GM12874 (cell line): Measurements from ENCODE around the gene TMCC2.

Experiments used
- TF ChIP-seq, protein P1 (sequence below): IDR thresholded peaks from 2 replicates; pipeline ENCODE4 v1.5.1; 2011; ENCODE audit warnings: low read depth, mild to moderate bottlenecking, control low read depth, low read length, moderate library complexity; ENCODE audit not compliant: insufficient read depth

The TMCC2 gene

DNA sequence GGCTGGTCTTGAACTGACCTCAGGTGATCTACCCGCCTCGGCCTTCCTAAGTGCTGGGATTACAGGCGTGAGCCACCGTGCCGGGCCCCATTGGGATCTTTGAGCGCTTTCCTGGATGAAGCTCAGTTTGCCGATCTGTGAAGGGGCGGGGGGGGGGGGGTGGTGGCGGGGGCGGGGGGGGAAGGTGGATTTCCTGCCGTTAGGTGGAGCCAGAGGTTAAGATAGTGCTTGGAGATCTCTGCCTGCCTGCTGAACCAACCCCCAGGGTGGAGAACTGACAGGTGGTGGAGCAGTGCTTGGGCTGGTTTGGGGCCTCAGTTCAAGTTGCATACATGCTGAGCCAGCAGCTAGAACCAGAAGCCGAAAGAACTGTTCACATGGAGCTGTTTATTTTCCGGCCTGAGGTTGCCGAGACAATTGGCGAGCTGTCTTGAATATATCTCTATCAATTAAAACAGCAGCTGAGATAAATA is 1.7 kb downstream of the TMCC2 start:
- TF ChIP-seq, protein P1, sequence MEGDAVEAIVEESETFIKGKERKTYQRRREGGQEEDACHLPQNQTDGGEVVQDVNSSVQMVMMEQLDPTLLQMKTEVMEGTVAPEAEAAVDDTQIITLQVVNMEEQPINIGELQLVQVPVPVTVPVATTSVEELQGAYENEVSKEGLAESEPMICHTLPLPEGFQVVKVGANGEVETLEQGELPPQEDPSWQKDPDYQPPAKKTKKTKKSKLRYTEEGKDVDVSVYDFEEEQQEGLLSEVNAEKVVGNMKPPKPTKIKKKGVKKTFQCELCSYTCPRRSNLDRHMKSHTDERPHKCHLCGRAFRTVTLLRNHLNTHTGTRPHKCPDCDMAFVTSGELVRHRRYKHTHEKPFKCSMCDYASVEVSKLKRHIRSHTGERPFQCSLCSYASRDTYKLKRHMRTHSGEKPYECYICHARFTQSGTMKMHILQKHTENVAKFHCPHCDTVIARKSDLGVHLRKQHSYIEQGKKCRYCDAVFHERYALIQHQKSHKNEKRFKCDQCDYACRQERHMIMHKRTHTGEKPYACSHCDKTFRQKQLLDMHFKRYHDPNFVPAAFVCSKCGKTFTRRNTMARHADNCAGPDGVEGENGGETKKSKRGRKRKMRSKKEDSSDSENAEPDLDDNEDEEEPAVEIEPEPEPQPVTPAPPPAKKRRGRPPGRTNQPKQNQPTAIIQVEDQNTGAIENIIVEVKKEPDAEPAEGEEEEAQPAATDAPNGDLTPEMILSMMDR = peak; percentile 43; the same call in 1 of the 2 replicates

DNA sequence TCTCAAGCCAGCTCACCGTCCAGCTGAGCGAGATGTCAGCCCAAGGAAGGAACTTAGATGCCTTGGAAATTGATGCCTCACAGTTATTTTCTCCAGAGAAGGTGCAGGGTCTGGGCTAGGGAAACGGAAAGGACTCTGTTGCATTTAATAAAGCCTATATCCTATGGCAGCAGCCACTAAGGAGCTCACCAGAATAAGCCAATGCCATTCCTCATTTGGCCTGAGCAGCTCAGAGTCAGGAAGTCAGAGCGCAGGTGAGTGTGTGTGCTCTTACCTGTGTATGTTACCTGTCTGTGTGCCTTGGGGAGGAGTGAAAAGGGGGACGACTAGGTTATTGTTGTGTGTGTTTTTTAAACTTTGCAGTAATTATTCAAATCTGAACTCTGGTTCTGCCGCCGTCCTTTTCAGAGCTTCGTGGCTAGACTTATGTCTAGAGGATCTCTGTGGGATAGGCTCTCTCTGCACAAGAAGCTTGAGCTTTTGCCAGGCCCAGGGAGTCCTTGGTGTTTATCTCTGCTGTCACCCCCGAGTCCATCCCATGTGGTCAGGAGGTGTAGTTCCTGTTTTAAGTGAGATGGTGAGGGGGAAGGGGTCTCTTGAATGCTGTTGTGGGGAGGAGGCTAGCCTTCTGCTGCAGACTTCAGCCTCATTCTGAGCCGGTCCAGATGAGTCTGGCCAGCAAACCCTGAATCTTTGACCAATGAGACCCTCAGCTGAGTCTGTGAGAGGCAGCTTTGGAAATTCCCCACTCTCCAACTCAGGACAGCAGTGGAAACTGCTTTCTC is 2.4 kb downstream of the TMCC2 start:
- TF ChIP-seq, protein P1 = no peak

DNA sequence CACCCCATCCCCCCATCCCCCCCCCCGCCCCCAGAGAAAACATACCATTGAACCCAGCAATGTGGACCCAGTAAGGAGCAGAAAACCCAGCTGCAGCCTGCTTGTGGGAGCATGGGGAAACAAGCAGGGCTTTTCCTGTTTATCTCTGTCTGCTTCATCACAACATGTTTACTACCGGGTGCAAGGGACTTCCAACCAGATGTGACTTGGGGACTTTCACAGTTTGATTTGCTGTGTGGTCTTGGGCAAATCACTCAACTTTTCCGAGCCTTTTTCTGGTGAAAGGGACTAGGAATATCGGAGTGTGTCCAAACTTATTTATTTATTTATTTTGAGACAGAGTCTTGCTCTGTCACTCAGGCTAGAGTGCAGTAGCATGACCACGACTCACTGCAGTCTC is 3.2 kb downstream of the TMCC2 start:
- TF ChIP-seq, protein P1 = no peak

DNA sequence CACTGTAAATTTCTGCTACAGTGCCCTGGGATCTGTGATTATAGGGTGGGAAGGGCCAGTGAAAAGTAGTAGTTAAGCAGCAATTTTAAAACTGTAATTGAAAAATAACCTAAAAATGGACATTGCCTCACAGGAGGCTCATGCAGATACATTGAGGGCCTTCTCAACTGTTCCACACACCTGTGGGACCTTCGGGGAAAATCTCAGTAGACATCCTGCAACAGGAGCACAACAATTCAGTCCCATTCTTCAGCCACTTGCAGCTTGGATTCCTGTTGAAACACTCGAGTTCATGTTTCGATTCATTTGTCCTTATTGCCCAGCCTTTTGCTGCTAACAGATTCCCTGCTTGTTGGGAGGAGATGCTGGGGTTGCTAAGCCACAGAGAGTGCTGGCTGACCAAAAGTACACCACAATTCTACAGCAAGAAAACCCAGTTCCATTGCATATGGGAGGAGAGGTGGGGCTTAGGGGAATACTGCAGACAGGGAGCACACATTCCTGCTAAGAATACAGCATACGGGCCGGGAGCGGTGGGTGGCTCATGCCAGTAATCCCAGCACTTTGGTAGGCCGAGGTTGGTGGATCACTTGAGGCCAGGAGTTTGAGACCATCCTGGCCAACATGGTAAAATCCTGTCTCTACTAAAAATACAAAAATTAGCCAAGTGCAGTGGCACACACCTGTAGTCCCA is 4.5 kb downstream of the TMCC2 start:
- TF ChIP-seq, protein P1 = no peak

DNA sequence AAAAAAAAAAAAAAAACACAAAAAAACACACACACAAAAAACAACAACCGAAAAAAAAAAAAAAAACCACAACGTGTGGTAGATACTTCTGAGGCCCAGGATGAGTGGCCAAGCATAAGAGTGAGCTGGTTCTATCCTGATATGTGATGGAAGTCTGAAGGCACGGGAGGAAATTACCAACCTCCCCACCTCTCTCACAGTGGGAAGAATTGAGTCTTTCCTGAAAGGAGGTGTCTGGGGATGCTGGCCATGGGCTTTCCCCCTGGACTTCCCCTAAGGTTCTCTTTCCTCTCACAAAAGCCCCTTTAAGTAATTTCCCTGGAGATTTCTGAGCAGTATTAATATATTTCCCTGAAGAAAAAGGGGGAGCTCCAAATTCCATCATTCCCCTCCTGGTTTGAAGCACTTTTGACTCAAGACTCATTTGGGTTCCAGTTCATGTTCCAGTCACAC is 5.2 kb downstream of the TMCC2 start:
- TF ChIP-seq, protein P1 = no peak

DNA sequence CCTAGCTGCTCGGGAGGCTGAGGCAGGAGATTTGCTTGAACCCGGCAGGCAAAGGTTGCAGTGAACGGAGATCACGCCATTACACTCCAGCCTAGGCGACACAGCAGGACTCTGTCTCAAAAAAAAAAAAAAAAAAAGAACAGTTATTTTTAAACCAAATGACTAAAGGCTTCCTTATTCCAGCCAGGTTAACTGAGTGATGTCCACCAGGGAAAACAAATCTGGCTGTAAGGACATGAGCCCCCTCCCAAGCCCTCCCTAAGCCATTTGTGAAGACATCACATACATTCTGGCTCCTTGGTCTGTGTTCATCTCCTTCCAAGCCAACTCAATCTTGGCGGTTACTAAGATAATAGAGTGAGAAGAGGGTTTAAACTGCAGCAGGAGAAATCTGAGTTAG is 8.2 kb downstream of the TMCC2 start:
- TF ChIP-seq, protein P1 = no peak

DNA sequence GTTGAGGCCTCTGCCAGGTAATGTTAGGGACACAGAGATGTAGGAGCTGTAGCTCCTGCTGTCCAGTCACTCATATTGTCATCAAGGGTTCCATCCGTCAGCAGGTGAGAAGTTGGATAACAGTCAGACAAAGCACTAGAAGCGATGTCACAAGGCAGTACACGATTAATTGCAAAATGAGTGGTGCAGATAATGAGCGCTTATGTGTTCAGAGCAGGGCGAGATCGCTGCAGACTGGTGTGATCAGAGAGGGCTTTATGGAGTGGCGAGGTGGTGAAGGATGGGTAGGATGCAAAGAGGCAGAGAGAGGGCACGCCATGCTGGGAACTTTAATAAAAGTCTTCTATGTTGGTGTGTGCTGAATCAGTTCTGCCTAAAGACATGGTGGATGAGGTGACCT is 8.8 kb downstream of the TMCC2 start:
- TF ChIP-seq, protein P1 = no peak
